Fibroblast of mammary gland (primary cell): Measurements from ENCODE around the gene UBE2G1.
A peak's percentile ranks its signal among the peaks of the same experiment; 100 is the strongest.

Experiments used
- DNase-seq: peaks from one replicate; pipeline ENCODE4 v3.0.0-alpha.2; 2010; ENCODE audit warnings: low read depth
- H3K4me3 ChIP-seq: 2 replicates; pipeline ENCODE4 v1.5.1; 2011; ENCODE audit warnings: low read depth, mild to moderate bottlenecking, low read length, moderate library complexity; ENCODE audit not compliant: control insufficient read depth
- TF ChIP-seq, protein P1 (sequence below): conservative IDR thresholded peaks from 2 replicates; pipeline ENCODE4 v1.5.1; 2011; ENCODE audit warnings: low read depth, low read length, inconsistent platforms; ENCODE audit not compliant: control insufficient read depth, insufficient read depth

UBE2G1 gene

GRCh38 chr17:4345581-4346252 is 20.8 kb downstream of the UBE2G1 start:
- TF ChIP-seq, protein P1, sequence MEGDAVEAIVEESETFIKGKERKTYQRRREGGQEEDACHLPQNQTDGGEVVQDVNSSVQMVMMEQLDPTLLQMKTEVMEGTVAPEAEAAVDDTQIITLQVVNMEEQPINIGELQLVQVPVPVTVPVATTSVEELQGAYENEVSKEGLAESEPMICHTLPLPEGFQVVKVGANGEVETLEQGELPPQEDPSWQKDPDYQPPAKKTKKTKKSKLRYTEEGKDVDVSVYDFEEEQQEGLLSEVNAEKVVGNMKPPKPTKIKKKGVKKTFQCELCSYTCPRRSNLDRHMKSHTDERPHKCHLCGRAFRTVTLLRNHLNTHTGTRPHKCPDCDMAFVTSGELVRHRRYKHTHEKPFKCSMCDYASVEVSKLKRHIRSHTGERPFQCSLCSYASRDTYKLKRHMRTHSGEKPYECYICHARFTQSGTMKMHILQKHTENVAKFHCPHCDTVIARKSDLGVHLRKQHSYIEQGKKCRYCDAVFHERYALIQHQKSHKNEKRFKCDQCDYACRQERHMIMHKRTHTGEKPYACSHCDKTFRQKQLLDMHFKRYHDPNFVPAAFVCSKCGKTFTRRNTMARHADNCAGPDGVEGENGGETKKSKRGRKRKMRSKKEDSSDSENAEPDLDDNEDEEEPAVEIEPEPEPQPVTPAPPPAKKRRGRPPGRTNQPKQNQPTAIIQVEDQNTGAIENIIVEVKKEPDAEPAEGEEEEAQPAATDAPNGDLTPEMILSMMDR: no peak
- no peak for DNase-seq
- no peak overlapping the region for H3K4me3 ChIP-seq

GRCh38 chr17:4344926-4345325 is 21.5 kb downstream of the UBE2G1 start:
- no peak overlapping the region for H3K4me3 ChIP-seq
- no peak for DNase-seq
- TF ChIP-seq, protein P1: no peak

DNA sequence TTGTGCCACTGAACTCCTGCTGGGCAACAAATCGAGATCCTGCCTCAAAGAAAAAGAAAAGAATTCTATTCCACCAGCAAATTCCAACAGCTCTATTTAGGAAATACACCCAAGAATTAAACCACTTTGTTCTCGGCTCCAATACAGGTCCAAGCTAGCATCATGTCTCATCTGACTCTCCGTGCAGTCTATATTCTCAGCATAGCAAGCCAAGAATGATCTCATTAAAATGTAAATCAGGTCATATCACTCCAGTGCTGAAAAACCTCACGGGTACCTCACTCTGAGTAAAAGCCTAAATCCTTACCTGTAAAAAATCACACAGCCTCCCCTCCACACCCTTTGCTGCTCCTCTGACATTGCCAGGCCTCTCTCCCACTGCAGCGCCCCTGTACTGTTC is 23.9 kb downstream of the UBE2G1 start:
- TF ChIP-seq, protein P1: no peak
- DNase-seq: no peak
- H3K4me3 ChIP-seq: no peak overlapping the region

DNA sequence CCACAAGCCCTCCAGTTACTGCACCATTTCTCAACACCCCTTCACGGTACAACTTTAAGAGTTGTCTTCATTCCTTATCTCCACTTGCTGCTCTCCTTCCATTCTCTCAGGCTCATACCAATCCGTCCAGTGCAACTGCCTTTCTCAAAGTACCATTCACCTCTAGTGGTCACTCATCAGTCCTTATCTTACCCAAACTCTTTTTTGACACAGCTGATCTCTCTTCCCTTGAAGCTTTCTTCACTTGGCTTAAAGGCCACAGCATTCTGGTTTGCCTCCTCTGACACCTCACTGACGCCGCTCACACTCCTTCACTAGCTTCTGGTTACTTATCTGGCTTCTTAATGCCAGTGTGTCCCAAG is 24.9 kb downstream of the UBE2G1 start:
- no peak for DNase-seq
- no peak overlapping the region for H3K4me3 ChIP-seq
- TF ChIP-seq, protein P1: no peak

GRCh38 chr17:4340914-4341615 is 25.4 kb downstream of the UBE2G1 start:
- no peak overlapping the region for H3K4me3 ChIP-seq
- peak; percentile 68 for DNase-seq
- TF ChIP-seq, protein P1: no peak

- no peak for DNase-seq
- TF ChIP-seq, protein P1: no peak
- H3K4me3 ChIP-seq: no peak overlapping the region
These were observed 31.5 kb downstream of the UBE2G1 start for GRCh38 chr17:4334776-4335584.
